Activated CD8-positive, alpha-beta memory T cell treated with anti-CD3 and anti-CD28 coated beads, Interleukin-2, amount 50 U/mL, for 4 hours (primary cell): ENCODE data around the gene RS1.

Experiments used
- DNase-seq: peaks from one replicate; pipeline ENCODE4 v3.0.0-alpha.2; 2020

Gene RS1

GRCh38 chrX:18672008-18672407 is at the start of gene RS1:
Gene RS1, minus strand, starts transcription at chrX:18672108. Its CDS starts 40 bp downstream, at chrX:18672068.
- DNase-seq, result no peak

GRCh38 chrX:18719852-18720251 is 47.9 kb upstream of the RS1 start:
- DNase-seq, result no peak

- DNase-seq, result no peak
Observed at GRCh38 chrX:18714910-18715309, 43.0 kb upstream of the RS1 start.

- no peak for DNase-seq
Observed at GRCh38 chrX:18709833-18710232, 37.9 kb upstream of the RS1 start.

GRCh38 chrX:18707426-18708049 is 35.6 kb upstream of the RS1 start, which contains the start of gene PPEF1:
Gene PPEF1, plus strand, starts transcription at chrX:18707645. Its CDS starts 136 bp downstream, at chrX:18707781.
- DNase-seq, result no peak

- DNase-seq, result no peak
Observed at GRCh38 chrX:18702362-18703195, 30.7 kb upstream of the RS1 start.

GRCh38 chrX:18701621-18702361 is 29.9 kb upstream of the RS1 start:
- no peak for DNase-seq

GRCh38 chrX:18698737-18699650 is 27.1 kb upstream of the RS1 start:
- DNase-seq, result no peak

- no peak for DNase-seq
Observed at GRCh38 chrX:18696653-18697052, 24.7 kb upstream of the RS1 start.

GRCh38 chrX:18692541-18692940 is 20.6 kb upstream of the RS1 start:
- no peak for DNase-seq

GRCh38 chrX:18691431-18691830 is 19.5 kb upstream of the RS1 start:
- no peak for DNase-seq

- no peak for DNase-seq
Observed at GRCh38 chrX:18687856-18688495, 16.1 kb upstream of the RS1 start.

GRCh38 chrX:18682979-18683387 is 11.1 kb upstream of the RS1 start:
- no peak for DNase-seq

GRCh38 chrX:18681996-18682395 is 10.1 kb upstream of the RS1 start:
- DNase-seq, result no peak

GRCh38 chrX:18677161-18677869 is 5.4 kb upstream of the RS1 start:
- no peak for DNase-seq

GRCh38 chrX:18676470-18676869 is 4.6 kb upstream of the RS1 start:
- no peak for DNase-seq

- no peak for DNase-seq
Observed at GRCh38 chrX:18676050-18676449, 4.1 kb upstream of the RS1 start.

- peak; percentile 72 for DNase-seq
Observed at GRCh38 chrX:18674788-18675735, 3.2 kb upstream of the RS1 start.

GRCh38 chrX:18674417-18674787 is 2.5 kb upstream of the RS1 start:
- peak; percentile 17 for DNase-seq
